Activated CD4-positive, alpha-beta T cell treated with anti-CD3 and anti-CD28 coated beads, Interleukin-10, Interleukin-2, amounts not matched to agents 100 ng/mL and 50 ng/mL, durations not matched to agents 16 hours and 8 hours (primary cell): Measurements from ENCODE around the gene RHOF.

Experiments
- DNase-seq: peaks from one replicate; pipeline ENCODE4 v3.0.0-alpha.2; 2020

The RHOF gene

GRCh38 chr12:121819212-121819949, 25.9 kb upstream of the RHOF start:
- no peak for DNase-seq

DNA sequence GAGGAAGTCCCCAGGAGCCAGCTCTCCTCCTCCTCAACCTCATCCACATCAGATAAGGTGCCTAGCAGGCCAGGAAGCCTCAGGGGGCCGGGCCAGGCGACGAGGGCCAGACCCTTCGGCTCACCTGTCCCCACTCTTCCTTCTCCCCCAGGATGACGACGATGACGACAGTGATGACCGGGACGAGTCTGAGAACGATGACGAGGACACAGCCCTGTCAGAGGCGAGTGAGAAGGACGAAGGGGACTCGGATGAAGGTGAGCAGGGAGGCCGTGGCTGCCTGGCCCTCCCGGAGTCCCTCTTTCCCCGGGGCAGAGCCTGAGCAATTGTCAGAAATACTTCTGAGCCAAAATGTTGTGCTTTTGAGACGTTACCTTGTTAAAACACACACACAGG, 24.2 kb upstream of the RHOF start:
- no peak for DNase-seq

- no peak for DNase-seq
Measured at GRCh38 chr12:121816925-121817647, 23.6 kb upstream of the RHOF start.

GRCh38 chr12:121815263-121815662, 21.8 kb upstream of the RHOF start:
- no peak for DNase-seq

DNA sequence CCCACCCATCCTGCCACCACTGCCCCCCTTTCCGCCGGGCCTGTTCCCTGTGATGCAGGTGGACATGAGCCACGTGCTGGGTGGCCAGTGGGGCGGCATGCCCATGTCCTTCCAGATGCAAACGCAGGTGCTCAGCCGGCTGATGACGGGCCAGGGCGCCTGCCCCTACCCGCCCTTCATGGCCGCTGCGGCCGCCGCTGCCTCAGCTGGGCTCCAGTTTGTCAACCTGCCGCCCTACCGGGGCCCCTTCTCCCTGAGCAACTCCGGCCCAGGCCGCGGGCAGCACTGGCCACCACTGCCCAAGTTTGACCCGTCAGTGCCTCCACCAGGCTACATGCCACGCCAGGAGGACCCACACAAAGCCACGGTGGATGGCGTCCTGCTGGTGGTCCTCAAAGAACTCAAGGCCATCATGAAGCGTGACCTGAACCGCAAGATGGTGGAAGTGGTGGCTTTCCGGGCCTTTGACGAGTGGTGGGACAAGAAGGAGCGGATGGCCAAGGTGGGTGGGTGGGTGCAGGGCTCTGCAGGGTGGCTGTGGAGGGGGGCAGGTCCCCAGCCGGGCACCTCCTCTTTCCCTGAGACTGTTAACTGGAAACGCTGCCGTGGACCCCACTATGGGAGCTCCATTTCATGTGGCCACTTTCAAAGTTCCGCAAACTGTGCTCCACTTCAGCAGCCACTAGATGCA, 21.1 kb upstream of the RHOF start:
- DNase-seq: no peak

GRCh38 chr12:121813951-121814350, 20.5 kb upstream of the RHOF start:
- no peak for DNase-seq

DNA sequence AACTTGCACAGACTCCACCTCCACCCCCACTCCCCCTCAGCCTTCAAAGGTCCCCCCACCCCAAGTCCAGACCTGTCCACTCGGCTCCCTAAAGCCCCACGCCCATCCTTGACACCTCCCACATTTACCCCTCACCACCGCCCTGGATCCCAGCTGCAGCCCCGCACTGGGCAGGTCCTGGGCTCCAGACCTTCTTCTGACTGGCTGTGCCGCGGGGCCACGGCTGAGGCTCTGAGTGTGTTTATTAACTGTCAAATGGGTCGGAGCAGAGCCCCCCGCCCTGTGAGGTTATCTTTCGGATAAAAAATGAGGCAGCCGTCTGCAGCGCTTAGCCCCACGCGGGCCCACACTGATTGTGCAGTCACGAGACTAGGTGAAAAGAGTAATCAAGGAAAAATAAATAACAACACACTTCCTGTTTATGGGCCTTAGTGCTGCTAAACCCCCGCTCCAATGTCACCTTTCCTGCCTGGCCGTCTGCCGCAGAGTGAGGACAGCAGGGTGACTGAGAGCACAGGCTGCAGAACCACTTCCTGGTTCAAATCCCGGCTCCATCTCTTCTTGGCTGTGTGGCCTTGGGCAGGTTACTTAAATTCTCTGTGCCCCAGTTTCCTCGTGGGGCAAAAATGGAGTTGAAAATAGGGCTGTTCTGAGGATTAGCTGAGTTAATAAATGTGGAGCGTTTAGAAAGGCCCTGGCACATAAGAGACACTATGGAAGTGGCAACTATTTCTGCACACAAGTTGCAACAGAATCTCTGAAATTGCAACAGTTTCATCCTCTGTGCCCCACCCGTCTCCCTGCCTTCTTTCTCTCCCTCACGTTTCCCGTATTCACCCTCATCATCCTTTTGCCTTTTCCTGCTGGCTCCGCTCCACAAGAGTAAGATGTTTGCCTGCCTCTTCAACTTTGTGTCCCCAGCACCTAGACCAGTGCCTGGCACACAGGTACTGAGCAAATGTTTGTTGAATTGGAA, 19.7 kb upstream of the RHOF start:
- no peak for DNase-seq

- peak; percentile 68 for DNase-seq
Measured at GRCh38 chr12:121812320-121812871, 18.9 kb upstream of the RHOF start.

DNA sequence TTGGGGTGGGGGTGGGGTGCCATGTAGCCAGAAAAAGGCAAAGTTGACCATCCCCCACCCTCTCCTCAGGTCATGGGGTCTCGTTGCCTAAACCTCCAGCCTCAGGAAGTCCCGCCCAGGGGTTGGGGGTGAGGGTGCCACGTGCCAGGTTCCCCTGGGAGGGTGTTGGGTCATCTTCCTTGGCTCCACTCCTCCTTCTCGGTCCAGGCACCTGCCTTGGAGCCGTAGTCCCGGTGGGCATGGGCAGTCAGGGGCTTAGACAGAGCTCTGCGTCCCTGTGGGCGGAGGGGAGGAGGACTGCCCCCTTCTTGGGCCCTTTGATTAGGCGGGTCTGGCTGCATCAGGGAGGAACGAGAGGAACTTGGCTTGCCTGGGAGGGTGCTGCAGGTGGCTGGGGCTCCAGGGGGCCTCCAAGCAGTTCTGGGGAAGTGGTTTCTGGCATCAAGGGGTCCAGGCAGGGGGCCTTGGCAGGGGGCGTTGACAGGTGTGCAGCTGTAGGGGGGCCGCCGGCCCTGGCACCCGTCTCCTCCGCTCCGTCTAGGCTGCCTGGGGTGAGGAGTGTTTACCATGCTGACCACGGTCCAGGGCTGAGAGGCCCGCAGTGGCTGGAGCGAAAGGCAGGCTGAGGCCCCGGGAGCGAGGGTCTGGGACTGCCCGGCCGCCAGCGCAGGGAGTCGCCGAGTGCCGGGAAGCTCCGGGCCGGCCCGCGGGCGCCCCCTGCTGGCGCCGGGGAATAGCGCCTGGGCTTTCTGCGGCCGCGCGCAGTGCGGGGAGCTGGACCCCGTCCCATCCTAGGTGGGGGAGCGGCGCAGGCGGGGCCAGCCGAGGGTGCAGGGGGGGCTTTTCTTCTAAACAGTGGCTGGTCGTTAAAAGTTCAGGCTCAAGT, 18.2 kb upstream of the RHOF start:
- DNase-seq: peak; percentile 76

GRCh38 chr12:121810833-121811433, 17.4 kb upstream of the RHOF start:
- DNase-seq: no peak

GRCh38 chr12:121810234-121810817, 16.8 kb upstream of the RHOF start:
- no peak for DNase-seq

DNA sequence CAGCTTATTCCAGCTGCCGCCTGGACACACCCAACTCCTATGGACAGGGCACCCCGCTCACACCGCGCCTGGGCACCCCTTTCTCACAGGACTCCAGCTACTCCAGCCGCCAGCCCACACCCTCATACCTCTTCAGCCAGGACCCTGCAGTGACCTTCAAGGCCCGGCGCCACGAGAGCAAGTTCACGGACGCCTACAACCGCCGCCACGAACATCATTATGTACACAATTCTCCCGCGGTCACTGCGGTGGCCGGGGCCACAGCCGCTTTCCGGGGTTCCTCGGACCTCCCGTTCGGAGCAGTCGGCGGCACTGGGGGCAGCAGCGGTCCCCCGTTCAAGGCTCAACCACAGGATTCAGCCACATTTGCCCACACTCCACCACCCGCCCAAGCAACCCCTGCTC, 16.2 kb upstream of the RHOF start:
- DNase-seq: no peak

- no peak for DNase-seq
Measured at GRCh38 chr12:121808623-121809022, 15.1 kb upstream of the RHOF start.

DNA sequence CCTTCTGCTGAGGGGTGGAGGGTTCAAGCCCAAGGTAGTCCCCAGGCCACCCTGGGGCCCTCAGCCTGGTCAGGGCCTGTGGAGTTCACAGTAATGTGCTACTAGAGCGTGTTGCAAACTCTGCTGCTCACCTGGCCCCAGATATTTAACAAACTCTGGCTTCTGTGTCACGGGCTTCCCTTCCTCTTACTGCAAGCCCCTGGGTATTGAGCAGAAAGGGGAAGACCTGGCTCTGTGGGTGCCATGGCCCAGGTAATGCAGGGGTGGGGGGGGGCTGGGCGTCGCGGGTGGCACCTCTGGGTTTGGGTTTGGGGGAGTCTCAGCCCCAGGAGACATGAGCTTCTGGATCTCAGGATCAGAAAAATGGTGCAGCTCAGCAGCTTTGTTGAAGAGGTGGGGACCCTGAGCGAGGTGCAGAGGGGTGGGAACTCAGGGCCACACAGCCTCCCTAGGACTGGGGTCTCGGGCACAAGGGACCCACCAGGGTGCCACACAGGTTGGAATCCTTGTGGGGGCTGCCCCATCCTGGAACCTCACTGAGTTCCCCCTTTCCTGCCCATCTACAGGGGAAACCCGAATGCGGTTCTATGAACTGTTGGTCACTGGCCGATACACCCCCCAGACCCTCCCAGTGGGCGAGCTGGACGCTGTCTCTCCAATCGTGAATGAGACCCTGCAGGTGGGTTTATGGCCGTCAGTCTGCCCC, 14.3 kb upstream of the RHOF start:
- DNase-seq: no peak

- DNase-seq: no peak
Measured at GRCh38 chr12:121806546-121807423, 13.3 kb upstream of the RHOF start.

DNA sequence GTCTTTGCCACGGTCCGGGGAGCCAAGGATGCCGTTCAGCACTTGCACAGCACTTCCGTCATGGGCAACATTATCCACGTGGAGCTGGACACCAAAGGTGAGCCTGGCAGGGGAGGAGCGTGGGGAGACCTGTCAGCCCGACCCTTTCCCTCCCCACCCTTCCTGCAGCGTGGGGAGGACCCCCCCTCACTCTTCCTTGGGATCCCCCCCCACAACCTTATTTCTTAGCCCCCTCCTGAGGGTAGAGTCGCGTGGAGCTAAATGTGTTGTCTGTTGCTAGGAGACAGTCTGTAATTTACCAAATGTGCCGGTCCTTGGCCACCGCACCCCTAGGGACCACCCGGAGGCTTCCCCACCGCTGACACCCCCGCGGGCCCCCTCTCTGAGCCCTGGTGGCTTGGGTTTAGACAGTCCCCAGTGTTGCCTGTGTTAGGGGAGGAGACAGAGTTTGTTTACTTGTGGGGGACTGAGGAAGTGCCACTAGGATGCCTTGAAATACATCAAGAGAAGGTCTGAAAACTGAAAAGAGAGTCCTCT, 12.6 kb upstream of the RHOF start:
- no peak for DNase-seq

- DNase-seq: no peak
Measured at GRCh38 chr12:121805171-121806008, 11.9 kb upstream of the RHOF start.
